A673 (cell line): ENCODE measurements around the gene BAK1. TPM values are rescaled to one million over a fixed set of nuclear protein-coding genes. Genes with fewer than 3 reads are reported as not detected.

Experiments
- BruUV-seq: library from RNA; stranded (reverse); fragments of 400-500 nt; replicated peaks from 2 replicates; lab custom pipeline; 2021; lab: Mats Ljungman, UMichigan
- CTCF ChIA-PET: fragments of 300-600 bp; sonication (Branson Sonifier 250); formaldehyde crosslinking; loops from one replicate; lab custom pipeline; 2022; ENCODE audit warnings: antibody characterized with exemption; lab: Charles Lee
- POLR2A ChIA-PET: fragments of 300-600 bp; sonication (Branson Sonifier 250); formaldehyde crosslinking; loops from one replicate; lab custom pipeline; 2022; ENCODE audit warnings: antibody characterized with exemption; ENCODE audit not compliant: low non-redundant PET; lab: Charles Lee
- DNase-seq: peaks from one replicate; pipeline ENCODE4 v3.0.0-alpha.2; 2015; ENCODE audit warnings: low spot score
- H3K27ac ChIP-seq: fragments of 200-600 bp; sonication (generic); 2 replicates; pipeline ENCODE4 v1.5.1; 2016; ENCODE audit warnings: mixed run types, low read depth, mild to moderate bottlenecking, mixed read lengths, antibody characterized with exemption, low read length; ENCODE audit not compliant: poor library complexity, severe bottlenecking
- H3K27me3 ChIP-seq: fragments of 200-600 bp; sonication (generic); replicated peaks from 2 replicates; pipeline ENCODE4 v1.6.1; 2017; ENCODE audit warnings: mixed run types, low read depth, mild to moderate bottlenecking, mixed read lengths, antibody characterized with exemption, low read length; ENCODE audit not compliant: insufficient read depth, poor library complexity
- H3K36me3 ChIP-seq: fragments of 200-600 bp; sonication (generic); 2 replicates; pipeline ENCODE4 v1.6.1; 2016; ENCODE audit warnings: mixed run types, mild to moderate bottlenecking, mixed read lengths, antibody characterized with exemption, low read length; ENCODE audit not compliant: insufficient read depth, poor library complexity, severe bottlenecking
- H3K4me1 ChIP-seq: fragments of 200-600 bp; sonication (generic); 2 replicates; pipeline ENCODE4 v1.6.1; 2017; ENCODE audit warnings: mixed run types, mild to moderate bottlenecking, mixed read lengths, antibody characterized with exemption, low read length; ENCODE audit not compliant: insufficient read depth, poor library complexity, severe bottlenecking
- H3K4me3 ChIP-seq: fragments of 200-600 bp; sonication (generic); 2 replicates; pipeline ENCODE4 v1.5.1; 2016; ENCODE audit warnings: low read depth, mixed run types, mild to moderate bottlenecking, mixed read lengths, low read length; ENCODE audit not compliant: poor library complexity, severe bottlenecking
- H3K9me3 ChIP-seq: fragments of 200-600 bp; sonication (generic); 2 replicates; pipeline ENCODE4 v1.6.1; 2016; ENCODE audit warnings: mixed run types, low read depth, mild to moderate bottlenecking, mixed read lengths, antibody characterized with exemption, low read length; ENCODE audit not compliant: poor library complexity, severe bottlenecking
- EZH2 ChIP-seq: fragments of 200-600 bp; sonication (generic); IDR thresholded peaks from 2 replicates; pipeline ENCODE4 v1.6.1; 2017; ENCODE audit warnings: borderline replicate concordance, low read depth, mild to moderate bottlenecking, mixed read lengths, antibody characterized with exemption, low read length; ENCODE audit not compliant: poor library complexity, severe bottlenecking
- intact Hi-C: fragments of 100-400 bp; cut with micrococcal nuclease; formaldehyde crosslinking; loops from one replicate; pipeline ENCODE4 v1.10.0; 2022; ENCODE audit not compliant: unreplicated experiment
- total RNA-seq: library from RNA; stranded (reverse); gene quantifications from 2 replicates; pipeline ENCODE4 v1.2.3, GENCODE V29; 2021
- TF ChIP-seq, protein P1 (sequence below): fragments of 300-800, 200-600 bp; sonication (generic); conservative IDR thresholded peaks from 2 replicates; pipeline ENCODE4 v1.5.1; 2017; ENCODE audit warnings: low read depth, mild to moderate bottlenecking, antibody characterized with exemption, low read length, moderate library complexity, mixed read lengths

Gene BAK1
- total RNA-seq, 1 experiment from 2014 or later: 27.1 TPM

DNA sequence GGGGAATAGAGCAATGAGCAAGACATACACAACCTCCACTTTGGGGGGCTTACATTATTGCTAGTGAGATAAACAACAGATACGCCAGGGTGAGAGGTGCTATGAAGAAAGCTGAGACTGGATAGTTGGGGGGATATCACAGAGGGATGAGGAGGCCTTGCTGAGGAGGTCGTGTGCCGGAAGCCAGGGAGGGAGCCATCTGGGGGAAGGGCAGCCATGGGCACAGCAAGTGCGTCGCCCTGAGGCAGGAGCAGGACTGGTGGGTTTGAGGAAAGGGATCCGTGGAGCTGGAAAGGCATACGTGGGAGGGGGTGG, 12.2 kb upstream of the BAK1 start:
- no peak overlapping the region for H3K27ac ChIP-seq
- H3K27me3 ChIP-seq: no peaks in the 10 kb centered on the region
- POLR2A ChIA-PET: no interaction called here
- CTCF ChIA-PET: no interaction called here
- TF ChIP-seq EZH2: no peak
- no peaks in the 10 kb centered on the region for H3K9me3 ChIP-seq
- intact Hi-C loops: no loop called here
- no peaks in the 10 kb centered on the region for H3K36me3 ChIP-seq
- DNase-seq: no peak
- BruUV-seq: no TSS peak
- H3K4me3 ChIP-seq: no peak overlapping the region
- H3K4me1 ChIP-seq: no peaks in the 10 kb centered on the region

DNA sequence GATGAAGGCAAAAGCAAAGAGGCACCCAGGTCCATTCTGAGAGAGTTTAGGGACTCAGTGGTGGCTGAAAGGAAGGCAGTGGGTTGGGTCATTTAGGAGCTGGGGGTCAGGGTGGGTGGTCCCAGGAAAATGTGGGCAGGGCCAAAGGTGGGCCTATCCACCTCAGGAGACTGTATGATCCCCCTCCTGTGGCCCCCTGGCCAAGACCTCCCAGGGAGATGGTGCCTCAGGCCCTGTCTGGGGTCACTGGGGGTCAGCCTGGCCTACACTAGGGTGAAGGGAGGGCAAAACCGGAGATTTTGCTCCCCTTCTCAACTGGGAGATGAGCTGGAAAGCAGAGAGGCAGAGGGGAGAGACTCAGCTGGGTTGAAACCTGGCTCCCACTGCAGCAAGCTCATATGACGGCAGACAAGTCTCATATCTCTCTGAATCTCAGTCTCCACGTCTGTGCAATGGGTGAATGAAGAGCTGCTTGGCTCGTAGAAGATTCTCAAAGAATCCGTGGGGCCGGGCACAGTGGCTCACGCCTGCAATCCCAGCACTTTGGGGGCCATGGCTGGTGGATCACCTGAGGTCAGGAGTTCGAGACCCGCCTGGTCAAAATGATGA, 11.5 kb upstream of the BAK1 start:
- H3K9me3 ChIP-seq: no peaks in the 10 kb centered on the region
- no peak overlapping the region for H3K27ac ChIP-seq
- H3K4me3 ChIP-seq: no peak overlapping the region
- ChIA-PET CTCF (no interaction called here), POLR2A (no interaction called here)
- TF ChIP-seq, protein P1, sequence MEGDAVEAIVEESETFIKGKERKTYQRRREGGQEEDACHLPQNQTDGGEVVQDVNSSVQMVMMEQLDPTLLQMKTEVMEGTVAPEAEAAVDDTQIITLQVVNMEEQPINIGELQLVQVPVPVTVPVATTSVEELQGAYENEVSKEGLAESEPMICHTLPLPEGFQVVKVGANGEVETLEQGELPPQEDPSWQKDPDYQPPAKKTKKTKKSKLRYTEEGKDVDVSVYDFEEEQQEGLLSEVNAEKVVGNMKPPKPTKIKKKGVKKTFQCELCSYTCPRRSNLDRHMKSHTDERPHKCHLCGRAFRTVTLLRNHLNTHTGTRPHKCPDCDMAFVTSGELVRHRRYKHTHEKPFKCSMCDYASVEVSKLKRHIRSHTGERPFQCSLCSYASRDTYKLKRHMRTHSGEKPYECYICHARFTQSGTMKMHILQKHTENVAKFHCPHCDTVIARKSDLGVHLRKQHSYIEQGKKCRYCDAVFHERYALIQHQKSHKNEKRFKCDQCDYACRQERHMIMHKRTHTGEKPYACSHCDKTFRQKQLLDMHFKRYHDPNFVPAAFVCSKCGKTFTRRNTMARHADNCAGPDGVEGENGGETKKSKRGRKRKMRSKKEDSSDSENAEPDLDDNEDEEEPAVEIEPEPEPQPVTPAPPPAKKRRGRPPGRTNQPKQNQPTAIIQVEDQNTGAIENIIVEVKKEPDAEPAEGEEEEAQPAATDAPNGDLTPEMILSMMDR: no peak
- TF ChIP-seq EZH2: no peak
- no peak for DNase-seq
- no TSS peak for BruUV-seq
- H3K27me3 ChIP-seq: no peaks in the 10 kb centered on the region
- intact Hi-C loops: no loop called here
- no peaks in the 10 kb centered on the region for H3K4me1 ChIP-seq
- H3K36me3 ChIP-seq: no peaks in the 10 kb centered on the region

DNA sequence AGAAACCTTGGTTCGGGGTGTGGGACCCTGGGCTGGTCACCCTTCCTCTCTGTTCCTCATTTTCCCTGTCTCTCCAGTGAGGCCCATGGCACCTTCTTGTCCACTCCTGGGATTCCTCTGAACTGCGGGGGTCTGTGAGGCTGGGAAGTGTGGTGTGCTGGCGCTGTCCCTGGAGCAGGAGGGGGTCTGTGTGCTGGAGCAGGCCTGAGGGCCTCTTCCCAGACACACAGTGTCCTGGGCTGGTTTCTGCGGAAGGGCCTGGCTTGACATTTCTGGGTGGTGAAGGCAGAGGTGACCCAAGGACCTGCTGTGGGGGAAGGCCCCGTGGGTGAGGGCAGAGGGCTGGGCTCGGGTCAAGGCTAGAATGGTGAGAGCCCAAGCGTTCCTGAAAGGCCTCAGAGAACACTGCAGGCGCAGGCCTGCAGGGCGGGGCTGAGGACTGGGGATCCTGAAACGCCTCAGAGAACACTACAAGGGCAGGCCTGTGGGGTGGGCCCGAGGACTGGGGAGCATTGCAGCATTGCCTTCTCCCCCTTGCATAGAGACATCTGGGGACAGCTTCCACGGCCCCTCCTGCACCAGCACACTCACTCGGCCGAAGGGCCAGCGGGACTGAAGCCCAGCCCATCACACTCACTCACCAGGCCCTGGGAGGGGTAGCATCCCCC, 10.6 kb upstream of the BAK1 start:
- BruUV-seq: no TSS peak
- POLR2A ChIA-PET: no interaction called here

DNA sequence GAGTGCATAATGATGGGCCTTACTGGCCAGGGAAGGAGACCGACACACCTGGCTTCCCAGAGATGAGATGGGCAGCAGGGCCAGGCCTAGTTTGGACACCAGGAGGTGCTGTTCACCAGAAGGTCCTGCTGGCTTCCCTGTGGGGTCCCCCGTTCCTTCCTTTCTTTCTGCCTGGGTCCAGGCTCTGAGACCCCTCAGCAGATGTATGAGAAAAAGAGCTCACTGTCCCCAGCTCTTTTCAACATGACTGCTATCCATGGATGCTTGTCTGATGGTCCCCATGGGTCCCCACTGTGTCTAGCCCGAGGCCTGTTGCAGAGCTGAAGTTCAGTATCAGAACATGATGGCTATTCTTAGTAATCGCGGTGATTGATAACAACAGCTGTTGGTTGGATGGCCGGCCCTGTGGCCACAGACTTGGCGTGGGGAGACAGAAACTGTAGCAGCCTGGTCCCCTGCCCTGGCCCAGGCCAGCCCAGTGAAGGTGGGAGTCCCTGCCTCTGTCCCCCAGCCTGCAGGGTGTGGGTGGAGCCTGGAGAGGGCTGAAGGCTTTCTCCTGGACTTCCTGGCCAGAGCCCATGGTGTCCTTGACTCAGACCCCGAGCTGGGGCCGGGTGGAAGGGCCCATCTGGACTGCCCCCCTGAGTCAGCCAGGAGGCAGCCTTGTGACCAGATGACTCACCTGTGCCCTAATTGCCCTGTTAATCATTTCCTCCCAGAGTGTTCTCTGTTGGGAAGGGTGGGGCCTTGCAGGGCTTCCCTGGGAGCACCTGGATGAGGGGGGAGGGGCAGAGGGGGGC, 9.9 kb upstream of the BAK1 start:
- no peaks in the 10 kb centered on the region for H3K36me3 ChIP-seq
- no peaks in the 10 kb centered on the region for H3K4me1 ChIP-seq
- H3K27ac ChIP-seq: no peak overlapping the region
- H3K9me3 ChIP-seq: no peaks in the 10 kb centered on the region
- TF ChIP-seq, protein P1: peak; percentile 82
- TF ChIP-seq EZH2: no peak
- ChIA-PET POLR2A (no interaction called here), CTCF (interaction anchor here (0.5 to 1.0 kb wide), 4 partner anchors 74 to 1064 kb away, joined by 3 to 5 read pairs (median 4); no protein-coding TSS in a partner anchor)
- no peaks in the 10 kb centered on the region for H3K27me3 ChIP-seq
- peak; percentile 56 for DNase-seq
- intact Hi-C loops: loop anchor here (5.0 to 10.0 kb wide), 2 partner anchors 42 to 445 kb away; no protein-coding TSS in a partner anchor
- BruUV-seq: no TSS peak
- no peak overlapping the region for H3K4me3 ChIP-seq

More for the DNA sequence above, 10.6 kb upstream of the BAK1 start:
- Histone ChIP-seq H3K4me1 (no peaks in the 10 kb centered on the region), H3K27me3 (no peaks in the 10 kb centered on the region), H3K9me3 (no peaks in the 10 kb centered on the region), H3K27ac (no peak overlapping the region), H3K36me3 (no peaks in the 10 kb centered on the region), H3K4me3 (no peak overlapping the region)
- DNase-seq: no peak
- intact Hi-C loops: no loop called here
- no peak for TF ChIP-seq EZH2
- CTCF ChIA-PET: no interaction called here
